Left lobe of liver (tissue), 2 donors: ENCODE data around the gene ENDOD1. TPM values are rescaled to one million over a fixed set of nuclear protein-coding genes. Genes with fewer than 3 reads are reported as not detected.
"Not testable (repeated sequence)": the region's sequence is repeated elsewhere in the genome, so short reads cannot be mapped to it uniquely, and the experiment has no call there.

Experiments used
- ATAC-seq: fragments of 200-7000 bp; cut with Tn5 transposase; one replicate; pipeline ENCODE4 v1.9.1; 2020; ENCODE audit warnings: mild to moderate bottlenecking, moderate library complexity
- DNase-seq: peaks from one replicate; pipeline ENCODE4 v3.0.0-alpha.2; 2020; ENCODE audit warnings: low spot score
- total RNA-seq: library from RNA; stranded (reverse); gene quantifications from one replicate; pipeline ENCODE4 v1.2.1, GENCODE V29; 2021
- donor health status: DM: no; HTN: no; CAD: no; lungs with moderate emphysema.
- donor health status: DM: no; HTN: yes; CAD: no.

The ENDOD1 gene, protein sequence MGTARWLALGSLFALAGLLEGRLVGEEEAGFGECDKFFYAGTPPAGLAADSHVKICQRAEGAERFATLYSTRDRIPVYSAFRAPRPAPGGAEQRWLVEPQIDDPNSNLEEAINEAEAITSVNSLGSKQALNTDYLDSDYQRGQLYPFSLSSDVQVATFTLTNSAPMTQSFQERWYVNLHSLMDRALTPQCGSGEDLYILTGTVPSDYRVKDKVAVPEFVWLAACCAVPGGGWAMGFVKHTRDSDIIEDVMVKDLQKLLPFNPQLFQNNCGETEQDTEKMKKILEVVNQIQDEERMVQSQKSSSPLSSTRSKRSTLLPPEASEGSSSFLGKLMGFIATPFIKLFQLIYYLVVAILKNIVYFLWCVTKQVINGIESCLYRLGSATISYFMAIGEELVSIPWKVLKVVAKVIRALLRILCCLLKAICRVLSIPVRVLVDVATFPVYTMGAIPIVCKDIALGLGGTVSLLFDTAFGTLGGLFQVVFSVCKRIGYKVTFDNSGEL
- 4.3 TPM for total RNA-seq

GRCh38 chr11:95089620-95090542 is at the start of gene ENDOD1:
ENDOD1 (plus strand) TSS chr11:95089846; CDS start chr11:95089928, 82 bp downstream.
- ATAC-seq: peak; percentile 97
- peak; percentile 81 for DNase-seq

DNA sequence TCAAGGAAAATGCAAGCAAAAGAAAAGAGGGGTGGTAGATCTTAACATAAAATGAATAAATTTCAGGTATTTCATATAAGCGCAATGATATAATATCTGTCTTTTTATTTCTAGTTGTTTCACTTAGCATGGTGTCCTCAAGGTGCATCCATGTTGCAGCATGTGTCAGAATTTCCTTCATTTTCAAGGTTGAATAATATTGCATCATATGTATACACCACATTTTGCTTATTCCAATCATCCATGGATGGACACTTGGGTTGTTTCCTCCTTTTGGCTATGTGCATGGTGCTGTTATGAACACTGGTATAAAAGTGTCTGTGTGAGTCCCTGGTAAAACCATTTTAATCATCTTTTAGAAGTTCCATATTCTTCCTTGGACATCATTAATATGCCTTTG is 47.4 kb upstream of the ENDOD1 start:
- ATAC-seq: no peak
- no peak for DNase-seq

- ATAC-seq (no peak), DNase-seq (no peak)
These were observed 46.7 kb upstream of the ENDOD1 start for GRCh38 chr11:95042906-95043305.

DNA sequence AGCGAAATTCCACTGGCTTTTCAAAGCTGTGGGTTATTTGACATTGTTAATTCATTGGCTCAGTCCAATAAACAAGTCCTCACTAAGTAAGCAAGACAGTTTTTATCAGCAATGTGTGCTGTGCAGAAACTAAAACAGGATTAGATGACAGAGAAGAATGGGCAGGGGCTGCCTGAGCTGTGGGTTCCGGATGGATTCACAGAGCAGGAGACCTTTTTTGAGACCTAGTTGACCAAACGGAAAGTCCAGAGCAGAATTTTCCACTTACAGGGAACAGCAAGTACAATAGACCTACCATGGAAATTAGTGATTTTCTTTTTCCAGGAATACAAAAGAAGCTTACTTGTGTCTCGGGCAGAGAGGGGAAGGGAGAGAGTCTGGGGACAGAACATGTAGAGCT is 45.6 kb upstream of the ENDOD1 start:
- no peak for DNase-seq

DNA sequence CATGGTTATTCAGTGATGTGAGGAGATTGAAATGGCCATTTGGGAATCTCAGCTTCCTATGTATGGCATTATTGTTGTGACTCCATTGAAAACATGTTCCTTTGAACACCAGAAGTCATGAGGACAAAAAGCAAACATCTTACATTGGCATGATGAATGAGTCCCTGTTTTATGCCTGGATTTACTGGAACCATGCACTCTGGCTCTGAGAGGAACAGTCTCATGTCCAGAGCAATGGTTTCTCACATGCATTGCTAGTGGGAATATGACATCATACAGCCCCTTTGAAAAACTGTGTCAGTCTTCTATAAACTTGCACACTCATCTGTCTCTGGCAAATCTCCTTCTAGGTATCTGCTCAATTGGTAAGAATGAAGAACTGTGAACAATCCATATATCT is 43.8 kb upstream of the ENDOD1 start:
- no peak for DNase-seq
- ATAC-seq: no peak

More for the DNA sequence above, 45.6 kb upstream of the ENDOD1 start:
- ATAC-seq: no peak

GRCh38 chr11:95049122-95049521 is 40.5 kb upstream of the ENDOD1 start, which contains the start of gene KDM4F:
KDM4F (plus strand) TSS chr11:95049422.
- ATAC-seq, DNase-seq: not testable (repeated sequence)

- DNase-seq: no peak
- no peak for ATAC-seq
These were observed 38.9 kb upstream of the ENDOD1 start for GRCh38 chr11:95050595-95051202.

DNA sequence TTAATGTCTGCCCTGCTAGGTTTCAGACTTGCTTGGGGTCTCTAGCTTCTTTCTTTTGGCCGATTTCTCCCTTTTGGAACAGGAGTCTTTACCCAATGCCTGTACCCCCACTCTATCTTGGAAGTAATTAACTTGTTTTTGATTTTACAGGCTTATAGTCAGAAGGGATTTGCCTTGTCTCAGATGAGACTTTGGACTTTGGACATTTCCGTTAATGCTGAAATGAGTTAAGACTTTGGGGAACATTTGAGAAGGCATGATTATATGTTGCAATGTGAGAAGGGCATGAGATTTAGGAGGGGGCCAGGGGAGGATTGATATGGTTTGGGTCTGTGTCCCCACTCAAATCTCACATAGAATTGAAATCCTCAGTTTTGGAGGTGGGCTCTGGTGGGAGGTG is 35.3 kb upstream of the ENDOD1 start:
- no peak for ATAC-seq
- no peak for DNase-seq

DNA sequence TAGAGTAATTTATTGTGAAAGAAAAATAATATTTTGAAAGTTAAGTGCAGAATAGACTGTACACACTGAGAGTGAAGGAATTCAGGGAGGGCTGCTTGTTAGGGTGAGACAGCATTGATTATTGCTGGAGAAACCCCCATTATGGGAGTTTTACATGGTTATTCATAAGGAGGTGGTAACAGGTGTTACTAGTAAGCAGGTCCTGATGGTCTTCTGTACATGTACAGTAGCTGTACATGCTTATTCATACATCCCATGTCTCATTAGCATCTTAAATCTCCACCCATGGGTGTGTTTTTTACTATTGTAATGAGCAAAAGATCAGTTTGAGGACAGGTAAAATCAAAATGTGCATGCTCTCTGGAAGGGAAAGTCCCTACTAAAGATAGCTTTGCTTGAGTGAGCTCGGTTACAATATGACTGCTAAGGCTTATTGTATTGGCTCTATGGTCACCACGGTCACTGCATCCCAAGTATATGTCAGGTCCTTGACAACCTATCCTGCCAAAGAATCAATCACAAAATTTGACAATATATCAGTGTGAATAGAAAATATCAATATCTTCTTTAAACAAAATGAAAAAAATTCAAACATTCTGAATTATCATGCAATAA is 34.3 kb upstream of the ENDOD1 start:
- no peak for DNase-seq
- no peak for ATAC-seq

GRCh38 chr11:95057959-95058358 is 31.7 kb upstream of the ENDOD1 start:
- DNase-seq (no peak), ATAC-seq (no peak)

- DNase-seq: no peak
- no peak for ATAC-seq
These were observed 31.0 kb upstream of the ENDOD1 start for GRCh38 chr11:95058621-95059020.

DNA sequence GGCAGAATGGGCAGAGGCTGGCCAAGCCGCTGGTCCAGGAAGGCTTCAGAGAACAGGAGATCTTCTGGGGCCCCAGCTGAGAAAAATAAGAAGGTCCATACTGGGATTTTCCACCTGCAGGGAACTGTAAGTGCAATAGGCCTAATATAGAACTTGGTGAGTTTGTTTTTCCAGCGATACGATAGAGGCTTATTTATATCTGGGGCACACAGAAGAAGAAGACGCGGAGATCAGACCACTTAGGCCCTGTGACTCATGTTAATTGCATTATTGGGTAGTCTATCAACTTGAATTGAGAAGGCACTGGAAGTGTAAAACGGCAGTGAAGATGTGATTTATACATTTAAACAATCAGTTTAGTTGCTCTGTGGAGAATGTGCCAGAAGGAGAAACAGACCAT is 30.6 kb upstream of the ENDOD1 start:
- DNase-seq (no peak), ATAC-seq (no peak)

DNA sequence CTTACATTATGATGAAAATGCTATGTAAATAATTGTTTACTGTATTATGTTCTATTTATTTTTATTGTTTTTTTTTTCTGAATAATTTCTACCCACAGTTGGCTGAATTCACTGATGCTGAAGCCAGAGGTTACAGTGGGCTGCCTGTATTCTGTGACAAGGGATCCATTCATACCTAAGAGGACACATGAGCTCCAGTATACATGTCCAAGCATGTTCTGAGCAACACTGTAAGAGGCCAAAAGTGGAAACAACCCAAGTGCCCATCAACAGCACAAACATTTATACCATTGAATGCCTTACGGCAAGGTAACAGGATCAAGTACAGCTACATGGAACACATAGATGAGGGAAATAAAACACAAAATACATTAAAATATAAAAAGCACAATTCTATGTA is 24.3 kb upstream of the ENDOD1 start:
- no peak for DNase-seq
- ATAC-seq: no peak

- DNase-seq (no peak), ATAC-seq (peak; percentile 72)
These were observed 23.0 kb upstream of the ENDOD1 start, which contains the start of gene SRSF8 for GRCh38 chr11:95066716-95067038. SRSF8 (plus strand) TSS chr11:95066919; CDS start chr11:95067227, 308 bp downstream.

DNA sequence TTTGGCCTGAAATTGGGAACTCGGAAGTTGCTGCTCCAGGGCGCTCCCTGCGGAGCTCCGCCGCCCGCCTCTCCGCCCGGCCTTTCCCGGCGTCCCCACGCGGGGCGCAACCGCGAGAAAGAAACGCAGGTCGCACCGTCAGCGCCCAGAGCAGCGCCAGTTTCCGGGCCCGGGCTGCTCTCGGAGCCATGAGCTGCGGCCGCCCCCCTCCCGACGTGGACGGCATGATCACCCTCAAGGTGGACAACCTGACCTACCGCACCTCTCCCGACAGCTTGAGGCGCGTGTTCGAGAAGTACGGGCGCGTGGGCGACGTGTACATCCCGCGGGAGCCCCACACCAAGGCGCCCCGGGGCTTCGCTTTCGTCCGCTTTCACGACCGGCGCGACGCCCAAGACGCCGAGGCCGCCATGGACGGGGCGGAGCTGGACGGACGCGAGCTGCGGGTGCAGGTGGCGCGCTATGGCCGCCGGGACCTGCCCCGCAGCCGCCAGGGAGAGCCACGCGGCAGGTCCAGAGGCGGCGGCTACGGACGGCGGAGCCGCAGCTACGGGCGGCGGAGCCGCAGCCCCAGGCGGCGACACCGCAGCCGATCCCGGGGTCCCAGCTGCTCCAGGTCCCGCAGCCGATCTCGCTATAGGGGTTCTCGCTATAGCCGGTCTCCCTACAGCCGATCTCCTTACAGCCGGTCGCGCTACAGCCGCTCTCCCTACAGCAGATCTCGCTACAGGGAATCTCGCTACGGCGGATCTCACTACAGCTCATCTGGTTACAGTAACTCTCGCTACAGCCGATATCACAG is 22.4 kb upstream of the ENDOD1 start:
- ATAC-seq (peak; percentile 83), DNase-seq (peak; percentile 86)

DNA sequence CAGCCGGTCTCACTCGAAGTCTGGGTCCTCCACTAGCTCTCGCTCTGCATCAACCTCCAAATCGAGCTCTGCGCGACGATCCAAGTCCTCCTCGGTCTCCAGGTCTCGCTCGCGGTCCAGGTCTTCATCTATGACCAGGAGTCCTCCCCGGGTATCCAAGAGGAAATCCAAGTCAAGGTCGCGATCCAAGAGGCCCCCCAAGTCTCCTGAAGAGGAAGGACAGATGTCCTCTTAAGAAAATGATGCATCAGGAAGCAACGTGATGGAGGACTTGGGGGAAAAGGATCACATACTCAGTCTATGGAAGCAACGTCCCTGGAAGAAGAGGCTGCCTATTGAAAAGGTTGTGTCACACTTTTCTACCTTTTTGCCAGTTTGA is 21.8 kb upstream of the ENDOD1 start:
- ATAC-seq: peak; percentile 1
- DNase-seq: no peak

GRCh38 chr11:95068549-95068948 is 21.1 kb upstream of the ENDOD1 start:
- ATAC-seq: peak; percentile 66
- DNase-seq: peak; percentile 77

DNA sequence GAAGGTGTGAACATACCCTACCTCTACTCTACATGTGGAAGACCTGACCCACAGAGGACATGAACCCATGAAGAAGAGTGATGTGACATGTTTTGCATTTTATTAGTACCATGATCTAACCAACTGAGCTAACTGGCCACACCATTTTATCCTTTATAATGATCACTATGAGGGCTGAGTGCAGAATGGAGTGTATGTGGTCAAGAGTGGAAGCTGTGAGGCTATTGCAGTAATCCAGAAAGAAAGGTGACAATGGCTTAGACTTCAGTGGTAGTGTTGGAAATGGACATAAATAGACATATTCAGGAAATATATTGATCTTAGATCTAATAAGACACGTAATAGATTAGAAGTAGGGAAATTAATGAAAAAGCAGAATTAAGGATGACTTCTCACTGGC is 19.2 kb upstream of the ENDOD1 start:
- no peak for DNase-seq
- ATAC-seq: no peak

DNA sequence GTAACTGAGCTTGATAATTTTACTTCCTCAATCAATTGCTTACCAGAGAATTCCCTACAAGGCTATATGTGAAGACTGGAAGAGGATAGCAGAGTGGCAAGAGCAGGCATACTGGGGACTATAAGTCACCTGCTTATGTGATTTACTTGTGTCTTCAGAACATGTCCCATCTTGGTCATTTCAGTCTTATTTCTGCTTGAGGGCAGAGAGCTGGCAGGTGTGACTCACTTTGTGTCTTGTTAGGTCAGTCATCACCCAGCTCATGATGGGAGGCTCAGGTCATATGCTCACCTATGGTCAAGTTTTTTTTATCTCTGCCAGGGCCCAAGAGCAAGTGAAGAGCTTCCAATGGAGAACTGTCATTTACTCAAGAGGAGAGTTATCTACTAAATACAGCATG is 16.7 kb upstream of the ENDOD1 start:
- ATAC-seq: no peak
- DNase-seq: no peak
